ENCODE data around the gene CDC25B.

- TF ChIP-seq CTCF (tag by site-specific recombination; IDR thresholded peaks at IDR 0.05) (no peak), KLF1 (tag by site-specific recombination; IDR thresholded peaks at IDR 0.05) (peak; percentile 15; the same call in 1 of the 2 replicates), ZNF274 (IDR thresholded peaks at IDR 0.05; ENCODE audit: low read length) (no peak), ZNF274 (tag by site-specific recombination; IDR thresholded peaks at IDR 0.05; ENCODE audit: borderline replicate concordance) (no peak), ZNF366 (tag by site-specific recombination; conservative IDR thresholded peaks at IDR 0.05) (no peak), KLF16 (tag by site-specific recombination; IDR thresholded peaks at IDR 0.05) (no peak), ZNF223 (tag by site-specific recombination; IDR thresholded peaks at IDR 0.05) (no peak), ZNF133 (tag by site-specific recombination; IDR thresholded peaks at IDR 0.05) (no peak)
These were observed 42.4 kb upstream of the CDC25B start for GRCh38 chr20:3753501-3754275.

Measured in HEK293 (cell line).